Measurements from ENCODE around the gene SMIM24. TPM values are rescaled to one million over a fixed set of nuclear protein-coding genes. Genes with fewer than 3 reads are reported as not detected.
A peak's percentile ranks its signal among the peaks of the same experiment; 100 is the strongest.

Gene SMIM24
- total RNA-seq, 1 donor from 2014 or later, result not detected

DNA sequence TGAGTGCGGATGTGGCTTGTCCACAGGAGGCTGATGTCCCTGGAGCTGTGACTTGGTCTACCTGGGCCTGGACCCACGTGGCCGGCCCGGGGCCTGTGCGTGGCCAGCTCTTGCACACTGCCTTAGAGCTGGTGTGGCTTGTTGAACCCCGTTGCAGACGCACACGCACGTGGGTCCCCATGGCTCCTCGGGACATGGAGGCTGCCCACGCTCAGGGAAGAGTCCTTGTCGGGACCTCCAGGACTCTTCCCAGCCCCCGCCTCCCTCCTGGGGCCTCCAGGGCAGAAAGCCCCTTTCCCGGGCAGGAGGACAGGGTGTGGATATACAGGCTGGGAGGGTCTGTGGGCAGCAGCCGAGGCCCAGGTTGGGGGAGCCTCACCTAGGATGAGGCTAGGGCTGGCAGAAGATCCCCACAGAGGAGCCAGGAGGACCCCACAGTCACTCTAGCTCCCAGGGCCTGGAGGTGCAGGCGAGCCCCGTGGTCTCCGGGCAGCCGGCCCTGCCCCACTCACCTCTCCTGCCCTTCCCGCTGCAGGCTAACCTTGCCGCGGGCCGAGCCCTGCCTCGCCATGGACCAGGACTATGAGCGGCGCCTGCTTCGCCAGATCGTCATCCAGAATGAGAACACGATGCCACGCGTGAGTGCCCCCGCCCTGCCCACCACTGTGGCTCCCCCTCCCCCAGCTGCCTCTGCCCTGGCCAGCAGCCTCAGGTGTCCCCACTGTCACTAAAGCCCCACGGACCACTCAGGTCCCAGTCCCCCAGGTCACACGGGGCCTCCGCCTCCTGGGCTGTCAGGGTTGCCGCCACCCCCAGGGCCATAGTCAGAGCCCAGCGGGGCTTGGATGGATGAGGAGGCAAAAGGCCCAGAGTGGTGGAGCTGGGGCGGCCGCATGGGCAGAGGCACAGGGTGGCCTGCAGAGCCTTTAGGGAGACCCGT, 42.4 kb upstream of the SMIM24 start:
- H3K36me3 Mint-ChIP-seq (ENCODE audit: low read depth, unreplicated experiment), result peaks cover 3% of the 10 kb centered on the region
- peaks cover 7% of the 10 kb centered on the region for H3K27me3 Mint-ChIP-seq (ENCODE audit: unreplicated experiment)
- TF ChIP-seq, protein P1, sequence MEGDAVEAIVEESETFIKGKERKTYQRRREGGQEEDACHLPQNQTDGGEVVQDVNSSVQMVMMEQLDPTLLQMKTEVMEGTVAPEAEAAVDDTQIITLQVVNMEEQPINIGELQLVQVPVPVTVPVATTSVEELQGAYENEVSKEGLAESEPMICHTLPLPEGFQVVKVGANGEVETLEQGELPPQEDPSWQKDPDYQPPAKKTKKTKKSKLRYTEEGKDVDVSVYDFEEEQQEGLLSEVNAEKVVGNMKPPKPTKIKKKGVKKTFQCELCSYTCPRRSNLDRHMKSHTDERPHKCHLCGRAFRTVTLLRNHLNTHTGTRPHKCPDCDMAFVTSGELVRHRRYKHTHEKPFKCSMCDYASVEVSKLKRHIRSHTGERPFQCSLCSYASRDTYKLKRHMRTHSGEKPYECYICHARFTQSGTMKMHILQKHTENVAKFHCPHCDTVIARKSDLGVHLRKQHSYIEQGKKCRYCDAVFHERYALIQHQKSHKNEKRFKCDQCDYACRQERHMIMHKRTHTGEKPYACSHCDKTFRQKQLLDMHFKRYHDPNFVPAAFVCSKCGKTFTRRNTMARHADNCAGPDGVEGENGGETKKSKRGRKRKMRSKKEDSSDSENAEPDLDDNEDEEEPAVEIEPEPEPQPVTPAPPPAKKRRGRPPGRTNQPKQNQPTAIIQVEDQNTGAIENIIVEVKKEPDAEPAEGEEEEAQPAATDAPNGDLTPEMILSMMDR (IDR thresholded peaks at IDR 0.05; ENCODE audit: unreplicated experiment), result no peak
- H3K9me3 Mint-ChIP-seq (ENCODE audit: unreplicated experiment), result no peaks in the 10 kb centered on the region
- no peak overlapping the region for H3K4me3 Mint-ChIP-seq (ENCODE audit: unreplicated experiment)
- H3K27ac Mint-ChIP-seq (ENCODE audit: unreplicated experiment), result no peak overlapping the region
- H3K4me1 Mint-ChIP-seq (ENCODE audit: unreplicated experiment), result no peaks in the 10 kb centered on the region
- no peak for DNase-seq (ENCODE audit: low spot score)

DNA sequence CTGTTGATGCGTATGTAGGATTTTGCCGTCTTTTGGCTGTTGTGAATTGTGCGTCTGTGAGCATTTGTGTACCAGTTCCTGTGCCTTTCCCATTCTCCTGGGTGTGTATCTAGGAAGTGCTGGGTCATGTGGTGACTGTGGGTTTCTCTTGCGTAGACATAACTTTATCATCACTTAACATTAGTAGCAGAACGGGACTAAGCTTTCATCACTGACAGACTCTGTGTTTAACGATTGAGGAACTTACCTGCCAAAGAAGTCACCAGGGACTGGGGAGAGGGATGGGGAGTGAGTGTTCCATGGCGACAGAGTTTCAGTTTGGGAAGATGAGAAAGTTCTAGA, 40.8 kb upstream of the SMIM24 start:
- no peaks in the 10 kb centered on the region for H3K4me1 Mint-ChIP-seq (ENCODE audit: unreplicated experiment)
- H3K4me3 Mint-ChIP-seq (ENCODE audit: unreplicated experiment), result peak overlapping the region; percentile 28
- H3K27me3 Mint-ChIP-seq (ENCODE audit: unreplicated experiment), result peaks cover 4% of the 10 kb centered on the region
- TF ChIP-seq, protein P1 (IDR thresholded peaks at IDR 0.05; ENCODE audit: unreplicated experiment), result no peak
- DNase-seq (ENCODE audit: low spot score), result no peak
- peaks cover 3% of the 10 kb centered on the region for H3K36me3 Mint-ChIP-seq (ENCODE audit: low read depth, unreplicated experiment)
- H3K27ac Mint-ChIP-seq (ENCODE audit: unreplicated experiment), result peak overlapping the region; percentile 5
- H3K9me3 Mint-ChIP-seq (ENCODE audit: unreplicated experiment), result no peaks in the 10 kb centered on the region

DNA sequence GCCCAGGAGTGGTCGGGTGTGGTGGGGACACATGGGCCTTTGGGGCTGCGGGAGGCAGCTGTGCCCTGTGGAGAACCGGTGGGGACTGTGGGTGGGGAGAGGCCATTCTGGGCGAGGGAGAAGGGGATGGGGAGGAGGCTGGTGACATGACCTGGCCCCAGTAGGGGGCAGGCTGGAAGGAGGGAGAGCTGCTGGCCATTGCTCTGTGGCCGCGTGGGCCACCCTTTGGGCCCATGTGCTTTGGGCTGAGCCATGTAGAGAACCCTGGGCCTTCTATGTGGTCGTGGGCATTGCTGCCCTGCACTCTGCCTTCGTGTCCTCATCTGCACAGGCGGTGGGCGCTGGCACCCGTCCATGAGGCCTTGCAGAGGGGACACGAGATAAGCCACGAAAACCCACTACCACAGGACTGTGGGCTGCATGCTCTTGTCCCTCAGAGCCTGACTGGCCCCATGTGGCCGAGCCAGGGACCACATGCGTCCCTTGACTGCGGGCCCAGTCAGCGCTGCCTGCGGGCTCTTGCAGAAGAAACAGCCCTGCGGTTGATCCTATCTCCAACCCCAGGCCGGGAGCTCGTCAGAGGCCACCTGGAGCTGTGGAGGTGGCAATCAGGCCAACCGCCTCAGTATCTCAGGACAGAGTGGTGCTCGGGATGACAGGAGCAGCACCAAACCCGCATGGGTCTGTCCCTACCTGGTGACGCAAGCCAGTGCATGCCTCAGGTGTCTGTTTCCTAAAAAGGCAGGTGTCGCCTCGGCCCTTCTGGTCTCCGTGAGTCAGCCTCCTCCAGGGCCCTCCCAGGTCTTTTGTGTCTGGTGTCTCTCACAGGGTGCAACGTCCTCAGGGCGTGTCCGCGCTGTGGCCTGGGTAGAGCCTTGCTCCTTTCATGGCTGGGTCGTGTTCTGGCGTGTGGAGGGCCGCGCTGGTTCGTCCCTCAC, 40.1 kb upstream of the SMIM24 start:
- no peaks in the 10 kb centered on the region for H3K4me1 Mint-ChIP-seq (ENCODE audit: unreplicated experiment)
- no peaks in the 10 kb centered on the region for H3K9me3 Mint-ChIP-seq (ENCODE audit: unreplicated experiment)
- peak overlapping the region; percentile 5 for H3K27ac Mint-ChIP-seq (ENCODE audit: unreplicated experiment)
- peaks cover 4% of the 10 kb centered on the region for H3K27me3 Mint-ChIP-seq (ENCODE audit: unreplicated experiment)
- H3K4me3 Mint-ChIP-seq (ENCODE audit: unreplicated experiment), result peak overlapping the region; percentile 28
- DNase-seq (ENCODE audit: low spot score), result no peak
- peaks cover 3% of the 10 kb centered on the region for H3K36me3 Mint-ChIP-seq (ENCODE audit: low read depth, unreplicated experiment)
- TF ChIP-seq, protein P1 (IDR thresholded peaks at IDR 0.05; ENCODE audit: unreplicated experiment), result peak; percentile 17

DNA sequence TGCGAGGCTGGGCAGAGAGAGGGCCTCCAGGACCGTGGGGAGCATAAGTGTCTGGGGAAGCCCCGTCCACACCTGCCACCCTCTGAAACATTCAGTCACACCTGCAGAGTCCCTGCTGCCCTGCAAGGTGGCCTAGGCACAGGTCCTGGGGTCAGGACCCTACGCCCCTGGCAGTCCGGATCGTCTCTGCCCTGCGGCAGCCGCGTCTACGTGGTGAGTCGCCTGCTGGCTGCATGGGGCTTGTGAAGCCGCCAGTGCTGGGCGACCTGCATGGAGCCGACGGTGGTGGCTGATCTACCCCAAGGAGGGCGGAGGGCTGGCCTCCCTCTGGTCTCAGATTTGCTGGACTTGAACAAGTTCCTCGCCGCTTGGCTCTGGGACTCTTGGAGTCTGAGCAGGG, 38.8 kb upstream of the SMIM24 start:
- Mint-ChIP-seq H3K36me3 (ENCODE audit: low read depth, unreplicated experiment) (peaks cover 5% of the 10 kb centered on the region), H3K4me3 (ENCODE audit: unreplicated experiment) (no peak overlapping the region)
- TF ChIP-seq, protein P1 (IDR thresholded peaks at IDR 0.05; ENCODE audit: unreplicated experiment), result no peak

More for the DNA sequence above, 38.8 kb upstream of the SMIM24 start:
- Mint-ChIP-seq H3K27me3 (ENCODE audit: unreplicated experiment) (peaks cover 7% of the 10 kb centered on the region), H3K9me3 (ENCODE audit: unreplicated experiment) (no peaks in the 10 kb centered on the region), H3K4me1 (ENCODE audit: unreplicated experiment) (no peaks in the 10 kb centered on the region), H3K27ac (ENCODE audit: unreplicated experiment) (no peak overlapping the region)
- DNase-seq (ENCODE audit: low spot score), result no peak

All from endothelial cell (in vitro differentiated cells).